ENCODE data around the gene WFDC1. TPM values are rescaled to one million over a fixed set of nuclear protein-coding genes. Genes with fewer than 3 reads are reported as not detected.
A peak's percentile ranks its signal among the peaks of the same experiment; 100 is the strongest.

The WFDC1 gene
- total RNA-seq, 2 donors from 2014 or later: 0.78 to 2.3 TPM

- H3K27ac ChIP-seq: no peak within 1 kb of the TSS
- peaks cover 0 to 13% of the 10 kb centered on the region in 2 donors for H3K27me3 ChIP-seq
- H3K9me3 ChIP-seq: no peaks in the 10 kb centered on the region
- intact Hi-C loops (cut with DNase I): no loop called here
- peaks cover 14% of the 10 kb centered on the region for H3K4me1 ChIP-seq
- ATAC-seq (peak; percentile 86), DNase-seq (peak; percentile 55 to 77 (median 59))
- TF ChIP-seq POLR2A (IDR thresholded peaks at IDR 0.05) (no peak), CTCF (IDR thresholded peaks at IDR 0.05) (no peak)
- H3K4me3 ChIP-seq: peak within 1 kb of the TSS in 1 of 2 donors; percentile 32
- H3K36me3 ChIP-seq (replicated peaks in 1 of 2; ENCODE audit: insufficient read depth in 1 of 2, low read depth in 2 of 2): no peaks in the 10 kb centered on the region
- WGBS, 2 donors: 1 to 10% methylated on average over 5 to 65 of the region's 66 CpGs
These were observed 73.8 kb downstream of the WFDC1 start, which contains the start of gene ATP2C2 for GRCh38 chr16:84368308-84368996. Gene ATP2C2, plus strand, starts transcription at chr16:84368538. Its CDS starts 78 bp downstream, at chr16:84368616.

GRCh38 chr16:84369105-84369504, 74.4 kb downstream of the WFDC1 start:
- no peak for TF ChIP-seq CTCF (IDR thresholded peaks at IDR 0.05)
- TF ChIP-seq POLR2A (IDR thresholded peaks at IDR 0.05): no peak
- Histone ChIP-seq H3K4me3 (no peak overlapping the region), H3K27me3 (peaks cover 0 to 13% of the 10 kb centered on the region in 2 donors), H3K36me3 (replicated peaks in 1 of 2; ENCODE audit: insufficient read depth in 1 of 2, low read depth in 2 of 2) (no peaks in the 10 kb centered on the region), H3K27ac (no peak overlapping the region), H3K9me3 (no peaks in the 10 kb centered on the region), H3K4me1 (peaks cover 14% of the 10 kb centered on the region)
- intact Hi-C loops (cut with DNase I): no loop called here
- ATAC-seq (no peak), DNase-seq (no peak)
- WGBS, 2 donors: 51 to 52% methylated on average over 7 of the region's 7 CpGs

- H3K36me3 ChIP-seq (replicated peaks in 1 of 2; ENCODE audit: insufficient read depth in 1 of 2, low read depth in 2 of 2): no peaks in the 10 kb centered on the region
- ATAC-seq: no peak
- WGBS, 2 donors: 20 to 34% methylated on average over 6 to 11 of the region's 11 CpGs
- H3K9me3 ChIP-seq: no peaks in the 10 kb centered on the region
- intact Hi-C loops (cut with DNase I): no loop called here
- peak overlapping the region in 1 of 4 donors; percentile 3 for H3K27ac ChIP-seq
- H3K27me3 ChIP-seq: peaks cover 0 to 13% of the 10 kb centered on the region in 2 donors
- DNase-seq: peak in 2 of 4 donors; percentile 15 to 18
- no peak overlapping the region for H3K4me3 ChIP-seq
- peaks cover 14% of the 10 kb centered on the region for H3K4me1 ChIP-seq
- TF ChIP-seq CTCF (IDR thresholded peaks at IDR 0.05) (no peak), POLR2A (IDR thresholded peaks at IDR 0.05) (no peak)
These were observed 75.4 kb downstream of the WFDC1 start for GRCh38 chr16:84369938-84370627.

- TF ChIP-seq POLR2A (IDR thresholded peaks at IDR 0.05) (no peak), CTCF (IDR thresholded peaks at IDR 0.05) (no peak)
- peaks cover 0 to 13% of the 10 kb centered on the region in 2 donors for H3K27me3 ChIP-seq
- WGBS, 2 donors: 58 to 62% methylated on average over 8 of the region's 8 CpGs
- DNase-seq (no peak), ATAC-seq (no peak)
- intact Hi-C loops (cut with DNase I): no loop called here
- peak overlapping the region in 1 of 4 donors; percentile 3 for H3K27ac ChIP-seq
- peaks cover 14% of the 10 kb centered on the region for H3K4me1 ChIP-seq
- H3K9me3 ChIP-seq: no peaks in the 10 kb centered on the region
- no peak overlapping the region for H3K4me3 ChIP-seq
- H3K36me3 ChIP-seq (replicated peaks in 1 of 2; ENCODE audit: insufficient read depth in 1 of 2, low read depth in 2 of 2): no peaks in the 10 kb centered on the region
These were observed 76.3 kb downstream of the WFDC1 start for GRCh38 chr16:84370723-84371552.
